AG20443 (cell line): Measurements from ENCODE around the gene ORM2.
"Not testable (repeated sequence)": the region's sequence is repeated elsewhere in the genome, so short reads cannot be mapped to it uniquely, and the experiment has no call there.

ENCODE experiments used
- DNase-seq: peaks from one replicate; pipeline ENCODE4 v3.0.0; 2012; ENCODE audit warnings: low spot score, mixed read lengths

Gene ORM2

GRCh38 chr9:114314881-114315722 lies 14.6 kb upstream of the ORM2 start:
- peak; percentile 11 for DNase-seq

GRCh38 chr9:114315723-114316363 lies 13.8 kb upstream of the ORM2 start:
- DNase-seq = peak; percentile 1

- peak; percentile 6 for DNase-seq
Measured at GRCh38 chr9:114316605-114317230, 13.0 kb upstream of the ORM2 start.

DNA sequence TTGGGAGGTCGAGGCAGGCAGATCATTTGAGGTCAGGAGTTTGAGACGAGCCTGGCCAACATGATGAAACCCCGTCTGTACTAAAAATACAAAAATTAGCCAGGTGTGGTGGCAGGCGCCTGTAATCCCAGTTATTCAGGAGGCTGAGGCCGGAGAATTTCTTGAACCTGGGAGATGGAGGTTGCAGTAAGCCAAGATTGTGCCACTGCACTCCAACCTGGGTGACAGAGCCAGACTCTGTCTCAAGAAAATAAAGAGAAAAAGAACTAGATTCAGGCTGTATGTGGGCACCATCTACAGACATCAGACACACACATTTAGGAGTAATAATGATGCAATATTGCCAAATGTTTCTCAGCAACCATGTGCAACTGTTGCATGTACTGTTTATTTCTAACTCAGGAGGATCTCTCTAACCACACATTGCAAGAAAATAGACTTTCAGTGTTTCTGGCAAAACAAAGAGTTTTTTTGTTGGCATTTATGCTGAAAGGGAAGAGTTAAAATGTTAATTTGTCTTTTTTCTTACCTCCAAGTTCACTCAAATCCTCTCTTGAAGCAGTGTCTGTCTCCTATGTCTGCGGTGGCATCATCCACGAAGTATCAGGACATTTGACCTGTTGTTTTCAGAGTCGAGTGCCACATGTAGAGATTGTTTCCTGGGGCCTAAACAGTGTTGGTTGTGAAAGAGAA lies 11.9 kb upstream of the ORM2 start:
- DNase-seq = peak; percentile 73

GRCh38 chr9:114318416-114318815 lies 11.3 kb upstream of the ORM2 start:
- DNase-seq = no peak

- no peak for DNase-seq
Measured at GRCh38 chr9:114319147-114319546, 10.5 kb upstream of the ORM2 start.

- not testable (repeated sequence) for DNase-seq
Measured at GRCh38 chr9:114320710-114321109, 9.0 kb upstream of the ORM2 start.

DNA sequence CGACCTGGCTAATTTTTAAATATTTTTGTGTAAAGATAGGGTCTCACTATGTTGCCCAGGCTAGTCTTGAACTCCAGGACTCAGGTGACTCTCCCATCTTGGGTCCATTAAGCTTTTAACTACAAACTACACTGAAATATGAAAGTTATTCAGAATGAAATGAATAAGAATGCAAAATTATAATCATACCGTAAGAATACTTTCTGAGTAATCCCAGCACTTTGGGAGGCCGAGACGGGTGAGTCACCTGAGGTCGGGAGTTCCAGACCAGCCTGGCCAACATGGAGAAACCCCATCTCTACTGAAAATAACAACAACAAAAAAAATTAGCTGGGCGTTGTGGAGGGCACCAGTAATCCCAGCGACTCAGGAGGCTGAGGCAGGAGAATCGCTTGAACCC lies 7.9 kb upstream of the ORM2 start:
- DNase-seq = no peak

DNA sequence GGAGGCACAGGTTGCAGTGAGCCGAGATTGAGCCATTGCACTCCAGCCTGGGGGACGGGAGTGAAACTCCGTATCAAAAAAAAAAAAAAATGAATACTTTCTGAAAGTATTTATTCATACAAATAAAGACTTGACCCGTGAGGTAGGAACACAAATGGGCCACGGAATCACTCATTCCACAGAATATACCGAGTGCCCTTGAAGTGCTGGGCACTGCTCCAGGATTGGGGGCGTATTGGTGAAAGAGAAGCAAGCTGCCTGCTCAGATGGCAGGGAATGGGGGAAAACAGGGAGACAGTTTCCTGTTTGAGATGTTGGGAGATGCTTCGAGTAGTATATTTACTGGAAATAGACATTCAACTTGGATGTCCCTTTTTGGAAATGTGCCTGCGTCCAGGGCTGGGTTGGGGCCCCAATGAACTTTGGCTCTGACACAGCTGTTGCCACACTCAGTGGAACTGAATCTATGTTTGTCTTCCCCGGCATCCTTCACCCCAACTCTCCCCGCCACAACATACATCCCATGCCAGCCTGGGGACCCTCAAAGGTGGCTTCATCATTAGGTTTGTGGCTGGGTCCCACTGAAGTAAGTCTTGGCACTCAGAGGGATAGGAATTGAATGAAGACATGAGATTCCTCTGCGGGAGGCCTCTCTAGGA lies 7.4 kb upstream of the ORM2 start:
- not testable (repeated sequence) for DNase-seq

GRCh38 chr9:114322831-114323531 lies 6.7 kb upstream of the ORM2 start, which contains the start of gene ORM1:
Gene ORM1 (plus strand): TSS chr9:114323098. CDS start chr9:114323134, 36 bp downstream.
- DNase-seq = not testable (repeated sequence)

DNA sequence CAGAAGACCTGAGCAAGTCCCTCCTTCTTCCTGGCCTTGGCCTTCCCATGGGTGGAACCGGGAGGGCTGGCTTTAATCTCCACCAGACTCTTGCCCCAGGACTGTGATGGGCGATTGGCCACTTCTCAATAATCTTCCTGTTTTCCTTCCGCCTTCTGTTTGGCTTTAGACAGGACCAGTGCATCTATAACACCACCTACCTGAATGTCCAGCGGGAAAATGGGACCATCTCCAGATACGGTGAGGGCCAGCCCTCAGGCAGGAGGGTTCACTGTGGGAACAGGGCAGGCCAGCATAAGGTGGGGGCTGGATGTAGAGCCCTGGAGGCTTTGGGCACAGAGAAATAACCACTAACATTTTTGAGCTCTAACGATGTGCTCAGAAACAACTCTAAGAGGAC lies 5.8 kb upstream of the ORM2 start:
- DNase-seq = not testable (repeated sequence)

DNA sequence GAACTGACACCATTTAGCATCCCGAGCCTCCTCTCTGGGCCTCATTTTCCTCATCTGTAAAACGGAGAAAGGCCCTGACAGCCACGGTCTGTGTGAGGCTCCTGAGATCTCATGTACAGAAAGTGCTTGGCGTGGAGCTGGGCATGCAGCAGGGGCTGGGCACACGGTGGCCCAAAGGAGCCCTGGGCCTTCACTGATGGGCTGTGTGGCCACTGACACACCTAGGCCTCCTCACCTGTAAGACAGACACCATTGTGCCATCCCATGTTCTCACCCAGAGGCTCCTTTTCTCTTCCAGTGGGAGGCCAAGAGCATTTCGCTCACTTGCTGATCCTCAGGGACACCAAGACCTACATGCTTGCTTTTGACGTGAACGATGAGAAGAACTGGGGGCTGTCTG lies 5.2 kb upstream of the ORM2 start:
- DNase-seq = no peak

- DNase-seq = not testable (repeated sequence)
Measured at GRCh38 chr9:114324965-114325364, 4.7 kb upstream of the ORM2 start.

DNA sequence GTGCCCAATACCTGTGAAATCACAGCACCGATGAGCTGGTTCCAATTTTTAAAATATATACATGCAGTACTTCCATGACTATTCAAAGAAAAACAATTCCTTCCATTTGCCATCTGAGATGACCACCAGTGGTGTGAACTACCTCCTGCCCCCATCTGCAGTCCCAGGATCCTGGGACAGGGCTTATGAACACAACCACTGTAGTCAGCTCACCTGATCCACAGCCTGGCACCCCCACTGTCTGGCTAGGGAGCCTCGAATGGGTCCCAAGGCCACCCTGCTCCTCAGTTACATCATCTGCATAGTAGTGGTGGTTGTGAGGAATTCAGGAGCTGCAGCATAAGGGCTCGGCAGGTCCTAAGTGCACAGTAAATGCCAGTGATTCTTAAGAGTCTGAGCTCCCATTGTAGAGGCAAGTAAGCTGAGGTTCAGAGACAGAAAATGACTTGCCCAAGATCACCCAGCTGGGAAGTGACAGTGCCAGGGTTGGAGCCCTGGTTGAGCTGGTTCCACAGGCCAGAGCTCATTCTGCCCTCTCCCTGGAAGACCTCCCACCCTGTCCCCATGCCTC lies 3.9 kb upstream of the ORM2 start:
- not testable (repeated sequence) for DNase-seq

DNA sequence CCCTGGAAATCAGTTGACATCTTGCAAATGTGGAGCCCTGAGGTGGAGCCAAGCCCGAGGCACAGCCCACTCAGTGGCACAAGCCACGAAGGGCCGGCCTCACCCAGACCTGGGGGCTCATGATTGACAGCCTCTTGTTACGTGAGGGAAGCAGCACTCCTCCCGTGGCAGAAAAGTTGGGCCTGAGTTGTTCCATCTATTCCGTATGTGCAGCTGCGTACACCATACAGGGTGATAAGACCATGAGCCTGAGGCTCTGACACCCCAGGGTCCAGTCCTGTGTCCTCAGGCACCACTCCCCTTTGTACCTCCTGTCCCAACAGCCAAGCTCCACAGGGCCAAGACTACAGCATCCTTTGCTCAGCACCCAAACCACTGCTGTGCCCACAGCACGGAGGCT lies 1.9 kb upstream of the ORM2 start:
- no peak for DNase-seq

DNA sequence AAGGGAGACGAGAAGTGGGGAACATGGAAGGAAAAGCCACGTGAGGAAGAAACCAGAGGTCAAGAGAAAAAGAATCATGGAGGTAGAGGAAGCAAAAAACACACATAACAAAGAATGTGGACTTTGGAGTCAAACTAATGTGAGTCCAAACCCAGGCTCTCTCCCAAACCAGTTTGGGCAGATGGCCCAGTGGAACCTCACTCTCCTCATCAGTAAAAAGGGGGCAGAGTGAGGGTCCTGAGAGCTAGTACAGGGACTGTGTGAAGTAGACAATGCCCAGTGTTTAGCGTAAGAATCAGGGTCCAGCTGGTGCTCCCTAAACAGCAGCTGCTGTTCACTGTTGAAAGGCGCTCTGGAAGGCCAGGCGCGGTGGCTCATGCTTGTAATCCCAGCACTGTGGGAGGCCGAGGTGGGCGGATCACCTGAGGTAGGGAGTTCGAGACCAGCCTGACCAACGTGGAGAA lies 1.3 kb upstream of the ORM2 start:
- not testable (repeated sequence) for DNase-seq

- not testable (repeated sequence) for DNase-seq
Measured at GRCh38 chr9:114328937-114329624, 588 bp upstream of the ORM2 start.

GRCh38 chr9:114330636-114331035 lies 967 bp downstream of the ORM2 start:
- no peak for DNase-seq

DNA sequence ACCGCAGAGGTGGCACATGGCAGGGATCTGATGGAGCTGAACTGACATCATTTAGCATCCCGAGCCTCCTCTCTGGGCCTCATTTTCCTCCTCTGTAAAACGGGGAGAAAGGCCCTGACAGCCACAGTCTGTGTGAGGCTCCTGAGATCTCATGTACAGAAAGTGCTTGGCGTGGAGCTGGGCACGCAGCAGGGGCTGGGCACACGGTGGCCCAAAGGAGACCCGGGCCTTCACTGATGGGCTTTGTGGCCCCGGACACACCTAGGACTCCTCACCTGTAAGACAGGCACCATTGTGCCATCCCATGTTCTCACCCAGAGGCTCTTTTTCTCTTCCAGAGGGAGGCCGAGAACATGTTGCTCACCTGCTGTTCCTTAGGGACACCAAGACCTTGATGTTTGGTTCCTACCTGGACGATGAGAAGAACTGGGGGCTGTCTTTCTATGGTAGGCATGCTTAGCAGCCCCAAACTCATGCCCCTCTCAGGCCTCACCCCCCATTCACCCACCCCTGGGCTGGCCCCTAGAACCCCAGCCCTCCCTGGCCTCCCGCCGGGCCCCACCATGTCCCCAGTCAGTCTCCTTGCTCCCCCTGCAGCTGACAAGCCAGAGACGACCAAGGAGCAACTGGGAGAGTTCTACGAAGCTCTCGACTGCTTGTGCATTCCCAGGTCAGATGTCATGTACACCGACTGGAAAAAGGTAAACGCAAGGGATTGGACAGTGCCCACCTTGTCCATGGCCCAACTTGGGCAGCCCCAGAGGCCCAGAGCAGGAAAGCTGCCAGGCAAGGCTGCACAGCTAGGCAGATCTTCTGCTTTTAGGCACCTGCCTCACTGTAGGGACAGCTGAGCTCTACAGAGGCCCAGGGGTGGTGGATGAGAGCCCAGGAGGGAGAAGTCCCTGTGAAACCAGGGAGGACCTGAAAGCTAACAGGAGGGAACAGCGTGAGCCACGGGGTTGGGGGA lies 1.8 kb downstream of the ORM2 start:
- not testable (repeated sequence) for DNase-seq
